Midbrain (tissue), 1 donor: ENCODE data around the gene SLC12A6.
"Not testable (repeated sequence)": the region's sequence is repeated elsewhere in the genome, so short reads cannot be mapped to it uniquely, and the experiment has no call there.

ENCODE experiments used
- DNase-seq: peaks from one replicate; lab custom pipeline; 2025; lab: John Stamatoyannopoulos, UW

The SLC12A6 gene

GRCh38 chr15:34337557-34338306 lies at the start of gene SLC12A6:
Gene SLC12A6 (minus strand): TSS chr15:34337781. CDS start chr15:34336680, 1,101 bp downstream.
- DNase-seq, result peak; percentile 92

GRCh38 chr15:34381829-34382521 lies 44.4 kb upstream of the SLC12A6 start:
- DNase-seq, result not testable (repeated sequence)

DNA sequence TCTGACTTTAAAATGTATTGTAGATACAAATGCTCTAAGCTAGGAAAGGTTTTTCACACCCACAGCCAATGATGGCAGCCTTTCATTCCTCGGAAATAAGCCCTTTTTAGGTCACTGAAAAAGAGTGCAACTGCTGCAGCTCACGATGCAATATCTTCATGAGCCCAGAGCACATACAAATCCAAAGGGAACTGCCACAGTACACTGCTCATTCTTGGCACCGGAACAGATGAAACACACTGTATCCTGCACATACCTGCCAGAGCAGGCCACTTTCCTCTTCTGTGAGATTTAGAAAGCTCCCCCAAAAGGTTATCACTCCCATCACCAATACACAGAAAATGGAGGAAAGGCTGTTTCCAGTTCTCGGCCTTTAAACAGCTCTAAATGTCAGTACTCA lies 42.9 kb upstream of the SLC12A6 start:
- not testable (repeated sequence) for DNase-seq

DNA sequence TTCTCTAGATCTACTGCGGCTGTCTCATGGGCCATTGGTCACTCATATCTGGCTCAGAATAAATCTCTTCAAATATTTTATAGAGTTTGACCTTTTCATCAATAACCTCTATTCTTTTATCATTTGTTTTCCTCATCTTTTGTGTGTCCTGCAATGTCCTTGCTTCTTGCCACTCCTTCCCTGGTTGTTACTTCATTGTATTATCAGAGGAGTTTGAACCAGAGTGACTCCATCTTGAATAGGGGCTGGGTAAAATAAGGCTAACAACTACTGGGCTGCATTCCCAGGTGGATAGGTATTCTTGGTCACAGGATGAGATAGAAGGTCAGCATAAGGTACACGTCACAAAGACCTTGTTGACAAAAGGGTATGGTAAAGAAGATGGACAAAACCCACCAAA lies 39.3 kb upstream of the SLC12A6 start:
- no peak for DNase-seq

DNA sequence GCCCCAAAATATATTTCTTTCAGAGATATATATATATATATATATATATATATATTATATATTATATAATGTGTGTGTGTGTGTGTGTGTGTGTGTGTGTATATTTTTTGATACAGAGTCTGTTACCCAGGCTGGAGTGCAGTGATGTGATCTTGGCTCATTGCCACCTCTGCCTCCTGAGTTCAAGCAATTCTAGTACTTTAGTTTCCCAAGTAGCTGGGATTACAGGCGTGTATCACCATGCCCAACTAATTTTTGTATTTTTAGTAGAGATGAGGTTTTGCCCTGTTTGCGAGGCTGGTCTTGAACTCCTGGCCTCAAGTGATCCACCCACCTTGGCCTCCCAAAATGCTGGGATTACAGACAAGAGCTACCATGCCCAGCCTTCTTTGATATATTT lies 38.0 kb upstream of the SLC12A6 start:
- not testable (repeated sequence) for DNase-seq

DNA sequence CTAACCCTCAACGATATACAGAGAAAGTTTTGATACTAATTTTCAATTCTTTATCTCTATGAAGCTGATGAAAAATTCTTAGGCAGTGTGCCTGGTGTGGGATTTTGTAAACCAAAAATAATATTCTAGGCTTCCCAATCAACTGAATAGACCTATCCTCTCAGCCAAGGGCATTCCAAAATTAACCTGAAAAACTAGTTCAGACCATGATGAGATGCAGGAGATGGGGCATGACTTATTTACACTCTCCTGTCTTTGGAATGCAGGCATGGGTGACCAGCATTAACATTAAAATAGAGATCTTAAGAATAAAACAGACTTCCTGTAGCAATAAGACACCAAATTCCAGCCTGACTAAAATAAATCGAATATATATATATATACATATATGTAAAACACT lies 37.2 kb upstream of the SLC12A6 start:
- DNase-seq, result no peak

DNA sequence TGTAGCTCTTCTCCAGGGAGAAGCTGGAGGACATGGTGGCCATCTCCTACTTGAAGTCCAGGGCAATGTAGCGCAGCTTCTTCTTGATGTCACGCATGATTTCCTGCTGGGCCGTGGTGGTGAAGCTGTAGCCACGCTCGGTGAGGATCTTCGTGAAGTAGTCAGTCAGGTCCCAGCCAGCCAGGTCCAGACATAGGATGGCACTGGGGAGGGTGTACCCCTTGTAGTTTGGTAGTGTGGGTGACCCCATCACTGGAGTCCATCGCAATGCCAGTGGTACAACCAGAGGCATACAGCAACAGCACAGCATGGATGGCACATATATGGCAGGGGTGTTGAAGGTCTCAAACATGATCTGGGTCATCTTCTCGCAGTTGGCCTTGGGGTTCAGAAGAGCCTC lies 36.4 kb upstream of the SLC12A6 start:
- DNase-seq, result no peak

- no peak for DNase-seq
These were observed 33.1 kb upstream of the SLC12A6 start for GRCh38 chr15:34370643-34371042.

GRCh38 chr15:34370129-34370528 lies 32.5 kb upstream of the SLC12A6 start:
- no peak for DNase-seq

DNA sequence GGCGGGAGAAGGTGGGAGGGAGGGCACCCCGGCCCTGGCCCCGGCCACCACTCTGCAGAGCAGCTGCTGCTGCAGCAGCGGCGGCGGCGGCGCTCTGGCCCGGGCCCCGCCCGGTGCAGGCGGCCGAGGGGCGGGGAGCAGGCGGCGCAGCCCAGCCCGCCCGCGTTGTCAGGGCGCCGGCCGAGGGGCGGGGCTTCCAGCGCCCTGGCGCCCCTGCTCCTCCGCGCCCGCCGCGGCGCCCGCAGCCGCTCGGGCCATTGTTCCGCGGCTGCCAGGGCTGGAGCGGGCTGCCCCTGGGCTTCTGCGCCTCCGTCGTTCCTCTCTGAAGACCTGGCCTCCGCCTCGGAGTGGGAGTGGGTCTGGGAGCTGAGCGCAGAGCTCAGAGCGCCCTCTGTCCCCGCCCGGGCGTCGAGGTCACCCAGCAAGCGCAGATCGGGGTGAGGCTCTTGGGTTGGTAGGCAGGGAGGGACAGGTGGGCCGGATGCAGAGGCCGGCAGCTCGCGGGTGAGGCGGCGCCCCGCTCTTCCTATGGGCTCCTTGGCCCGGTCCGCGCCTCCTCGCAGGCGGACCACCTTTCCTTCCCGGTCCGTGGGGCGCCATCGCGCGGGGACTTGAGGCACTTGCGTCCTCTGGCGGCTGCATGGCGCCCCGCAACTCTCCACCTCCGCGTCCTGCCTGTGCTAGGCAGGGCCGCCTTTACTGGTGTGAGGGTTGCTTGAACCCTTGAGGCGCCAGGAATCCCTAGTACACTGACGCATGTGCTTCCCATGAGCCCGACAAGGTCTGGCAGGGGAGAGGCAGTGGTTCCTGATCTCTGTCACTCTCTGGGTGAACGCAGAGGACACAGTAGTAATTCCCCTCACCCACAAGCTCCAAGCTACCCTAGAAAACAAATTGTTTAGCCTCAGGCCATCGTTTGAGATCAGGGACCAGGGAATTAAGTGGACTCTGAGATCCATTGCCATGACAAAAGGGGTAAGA lies 29.8 kb upstream of the SLC12A6 start, which contains the start of gene LPCAT4:
Gene LPCAT4 (minus strand): TSS at position 96 of the 981 bp plus-strand sequence. CDS start 96 bp downstream, outside the sequence.
- DNase-seq, result peak; percentile 83

DNA sequence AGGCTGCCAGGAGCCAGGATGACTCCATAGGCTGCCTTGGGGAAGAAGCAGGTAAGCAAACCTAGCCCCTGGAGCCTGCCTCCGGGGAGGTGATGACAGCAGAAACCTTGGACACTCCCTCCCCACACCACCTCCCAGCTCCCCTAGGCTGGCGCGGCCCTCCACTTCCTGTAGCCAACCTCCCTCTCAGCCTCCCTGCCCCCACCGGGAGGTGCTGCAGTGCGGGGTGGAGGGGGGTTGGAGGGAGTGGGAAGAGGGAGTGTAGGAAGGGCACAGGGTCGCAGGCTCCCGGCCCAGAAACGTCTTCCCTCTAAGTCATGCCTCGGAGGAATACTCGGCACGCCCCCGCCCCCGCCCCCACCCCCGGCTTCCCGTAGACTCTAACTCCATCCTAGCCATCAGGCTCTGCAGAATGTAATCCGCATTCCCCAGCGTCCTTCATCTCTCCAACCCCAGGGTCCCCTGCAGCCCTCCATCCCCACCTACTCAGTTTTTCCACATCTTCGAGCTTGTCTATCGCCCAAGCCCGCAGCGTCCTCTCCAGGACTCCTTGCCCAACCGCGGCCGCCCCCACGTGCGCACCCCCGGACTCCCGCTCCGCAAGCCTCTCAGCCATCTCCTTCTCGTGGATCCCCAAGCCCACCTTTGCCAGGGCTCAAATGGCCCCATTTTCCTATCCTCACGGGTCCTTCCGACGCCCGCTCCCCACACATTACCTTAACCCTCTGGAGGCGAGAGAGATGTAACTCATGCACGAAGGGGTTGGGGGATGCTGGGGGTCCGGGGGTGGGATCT lies 28.9 kb upstream of the SLC12A6 start:
- peak; percentile 16 for DNase-seq

- DNase-seq, result peak; percentile 10
These were observed 28.3 kb upstream of the SLC12A6 start for GRCh38 chr15:34365836-34366235.

GRCh38 chr15:34365091-34365825 lies 27.7 kb upstream of the SLC12A6 start:
- no peak for DNase-seq

DNA sequence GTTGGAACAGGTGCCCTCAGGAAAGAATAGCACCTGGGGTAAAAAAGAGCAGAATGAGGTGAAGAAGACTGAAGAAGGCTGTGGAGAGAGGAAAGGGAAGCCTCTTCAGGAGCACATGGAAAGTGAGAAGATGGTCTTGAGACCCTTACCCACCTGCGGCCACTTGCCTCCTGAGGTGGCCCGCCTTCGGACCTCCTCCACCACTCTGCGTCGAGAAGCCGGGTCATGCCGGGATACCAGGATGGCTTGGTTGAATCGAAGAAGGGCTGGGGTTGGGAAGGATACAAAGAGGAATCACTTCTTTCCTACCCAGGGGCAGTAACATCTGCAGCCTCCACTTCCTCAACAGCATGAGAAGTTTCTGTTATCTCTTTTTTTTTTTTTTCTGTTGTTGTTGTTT lies 26.5 kb upstream of the SLC12A6 start:
- DNase-seq, result no peak

DNA sequence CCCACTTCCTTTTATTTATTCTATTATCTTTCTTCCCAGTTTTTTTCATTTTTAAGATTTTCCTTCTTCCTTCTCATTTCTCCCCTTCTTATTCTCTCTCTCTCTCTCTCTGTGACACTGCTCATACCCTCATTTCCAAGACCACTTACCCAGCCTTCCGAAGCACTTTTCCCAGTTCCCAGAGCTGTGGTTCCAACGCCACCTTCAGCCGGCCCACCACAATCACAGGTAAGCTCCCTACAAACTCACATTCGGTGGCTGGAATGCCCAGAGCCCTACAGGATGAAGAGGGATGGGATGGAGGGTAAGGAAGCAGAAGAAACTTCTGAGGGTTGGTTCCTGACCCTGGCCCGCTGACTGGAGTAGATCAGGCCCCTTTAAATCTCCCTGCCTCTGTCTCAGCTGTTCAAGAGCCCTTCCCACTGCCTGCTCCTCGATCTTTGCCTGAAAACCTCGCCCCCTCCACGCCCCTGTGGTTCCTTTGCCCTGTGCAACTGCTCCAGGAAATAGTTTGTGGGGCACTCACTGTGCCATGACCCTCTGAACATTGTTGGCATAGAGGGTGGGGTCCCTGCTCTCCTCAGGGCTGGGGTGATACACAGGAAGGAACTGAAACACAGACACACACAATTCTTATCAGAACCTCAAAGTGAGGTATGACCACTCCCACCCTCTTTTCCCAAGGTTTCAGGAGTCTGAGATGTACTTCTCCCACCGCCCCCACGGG lies 24.6 kb upstream of the SLC12A6 start:
- DNase-seq, result no peak

DNA sequence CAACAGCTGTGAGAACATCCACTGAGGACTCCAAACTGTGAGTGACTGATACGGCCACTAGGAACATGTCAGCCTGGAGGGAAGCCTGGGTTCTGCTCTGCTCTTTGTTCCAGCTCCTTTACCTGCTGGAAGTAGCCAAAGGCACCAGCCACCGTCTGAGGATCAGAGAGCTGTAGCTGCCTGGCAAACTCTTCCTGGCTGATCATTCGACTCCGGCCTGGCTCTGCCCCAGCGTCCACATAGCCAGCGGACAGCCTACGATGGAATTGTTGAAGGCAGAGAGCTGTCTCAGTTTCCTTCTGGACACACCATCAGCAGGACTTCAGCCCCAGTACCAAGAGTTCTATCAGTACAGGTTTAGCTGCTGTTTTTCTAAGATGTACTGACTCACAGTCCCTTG lies 23.7 kb upstream of the SLC12A6 start:
- no peak for DNase-seq

GRCh38 chr15:34360298-34360697 lies 22.7 kb upstream of the SLC12A6 start:
- DNase-seq, result no peak

DNA sequence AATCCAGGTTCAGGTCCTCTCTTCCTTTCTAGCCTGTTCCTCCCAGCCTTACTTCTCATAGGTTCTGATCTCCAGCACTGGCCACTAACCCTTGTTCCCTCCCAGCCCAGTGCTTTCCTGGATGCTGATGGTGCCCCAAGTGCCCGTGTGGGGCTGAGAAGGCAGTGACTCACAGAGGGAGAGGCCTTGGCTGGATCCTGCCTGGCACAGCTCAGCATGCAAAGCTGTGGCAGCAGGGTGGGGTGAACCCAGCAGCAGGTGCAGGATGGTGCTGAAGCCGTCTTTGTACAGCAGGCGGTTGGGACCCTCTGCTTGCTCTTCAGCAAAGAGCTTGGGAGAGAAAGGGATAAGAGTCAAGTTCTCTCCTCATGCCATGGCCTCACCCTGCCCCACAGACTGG lies 21.8 kb upstream of the SLC12A6 start:
- no peak for DNase-seq

DNA sequence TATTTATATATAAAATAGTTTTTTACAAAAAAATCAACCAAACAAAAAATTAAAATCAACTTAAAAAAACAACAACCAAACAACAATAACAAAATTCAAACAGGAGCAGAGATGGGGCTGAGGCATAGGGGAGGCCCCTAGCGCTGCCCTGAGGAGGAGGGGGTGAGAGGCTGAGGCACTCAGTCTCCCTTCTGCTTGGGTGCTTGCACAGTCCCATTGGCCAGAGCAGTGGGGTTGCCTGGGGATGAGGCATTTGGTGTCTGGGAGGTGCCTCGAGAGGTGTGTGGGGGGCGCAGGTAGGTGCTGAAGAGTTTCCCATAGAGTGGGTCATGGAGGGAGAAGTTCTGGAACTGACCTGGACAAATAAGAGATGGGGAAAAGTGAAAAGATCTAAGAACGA lies 21.4 kb upstream of the SLC12A6 start:
- DNase-seq, result no peak

GRCh38 chr15:34358367-34358766 lies 20.8 kb upstream of the SLC12A6 start:
- DNase-seq, result no peak
